GM23338 (cell line): ENCODE data around the gene PLG. TPM values are rescaled to one million over a fixed set of nuclear protein-coding genes. Genes with fewer than 3 reads are reported as not detected.

Experiments used
- ATAC-seq: fragments of 200-7000 bp; cut with Tn5 transposase; 3 replicates; pipeline ENCODE4 v1.9.1; 2020
- DNase-seq: peaks from one replicate; pipeline ENCODE4 v3.0.0-alpha.2; 2015; ENCODE audit warnings: low spot score
- H2AFZ ChIP-seq: fragments of 200-600 bp; sonication (generic); 2 replicates; pipeline ENCODE4 v1.8.0; 2016; ENCODE audit warnings: antibody characterized with exemption, mild to moderate bottlenecking, moderate library complexity
- H3F3A ChIP-seq: fragments of 200-600 bp; sonication (generic); replicated peaks from 2 replicates; pipeline ENCODE4 v1.8.0; 2017; ENCODE audit warnings: antibody characterized with exemption, mixed run types, low read depth
- H3K27ac ChIP-seq: fragments of 200-600 bp; sonication (generic); 2 replicates; pipeline ENCODE4 v1.6.1; 2016; ENCODE audit warnings: low read depth
- H3K27me3 ChIP-seq: fragments of 200-600 bp; sonication (generic); 2 replicates; pipeline ENCODE4 v1.8.0; 2016; ENCODE audit warnings: mild to moderate bottlenecking, mixed run types, moderate library complexity; ENCODE audit not compliant: insufficient read depth
- H3K36me3 ChIP-seq: fragments of 200-600 bp; sonication (generic); 2 replicates; pipeline ENCODE4 v1.8.0; 2016; ENCODE audit warnings: mild to moderate bottlenecking; ENCODE audit not compliant: insufficient read depth
- H3K4me1 ChIP-seq: fragments of 200-600 bp; sonication (generic); 2 replicates; pipeline ENCODE4 v1.8.0; 2016; ENCODE audit warnings: mild to moderate bottlenecking, moderate library complexity; ENCODE audit not compliant: insufficient read depth
- H3K4me2 ChIP-seq: fragments of 200-600 bp; sonication (generic); 2 replicates; pipeline ENCODE4 v1.7.1; 2017; ENCODE audit warnings: mixed run types
- H3K4me3 ChIP-seq: fragments of 200-600 bp; sonication (generic); 2 replicates; pipeline ENCODE4 v1.6.1; 2016; ENCODE audit warnings: mixed run types
- H3K79me2 ChIP-seq: fragments of 200-600 bp; sonication (generic); replicated peaks from 2 replicates; pipeline ENCODE4 v1.8.0; 2017; ENCODE audit warnings: mild to moderate bottlenecking; ENCODE audit not compliant: insufficient read depth
- H3K9me2 ChIP-seq: fragments of 200-600 bp; sonication (generic); 2 replicates; pipeline ENCODE4 v1.8.0; 2017; ENCODE audit not compliant: insufficient read depth
- H4K20me1 ChIP-seq: fragments of 200-600 bp; sonication (generic); replicated peaks from 2 replicates; pipeline ENCODE4 v1.8.0; 2017; ENCODE audit warnings: mild to moderate bottlenecking; ENCODE audit not compliant: insufficient read depth
- H3K27ac Mint-ChIP-seq: 2 replicates; pipeline ENCODE4 v1.8.0; 2020; ENCODE audit warnings: inconsistent platforms, mild to moderate bottlenecking, moderate library complexity, mixed read lengths
- H3K27me3 Mint-ChIP-seq: 3 replicates; pipeline ENCODE4 v1.8.0; 2022; ENCODE audit warnings: low read depth, mild to moderate bottlenecking, moderate library complexity, mixed read lengths, inconsistent platforms; ENCODE audit not compliant: insufficient read depth, poor library complexity
- H3K36me3 Mint-ChIP-seq: 3 replicates; pipeline ENCODE4 v1.8.0; 2021; ENCODE audit warnings: low read depth, mild to moderate bottlenecking, inconsistent platforms, moderate library complexity, mixed read lengths
- H3K4me1 Mint-ChIP-seq: 3 replicates; pipeline ENCODE4 v1.8.0; 2020; ENCODE audit warnings: mild to moderate bottlenecking, inconsistent platforms, mixed read lengths
- H3K4me3 Mint-ChIP-seq: 3 replicates; pipeline ENCODE4 v1.8.0; 2021; ENCODE audit warnings: moderate library complexity, mild to moderate bottlenecking, inconsistent platforms, mixed read lengths
- H3K9me3 Mint-ChIP-seq: 3 replicates; pipeline ENCODE4 v1.8.0; 2020; ENCODE audit warnings: moderate library complexity, mild to moderate bottlenecking, inconsistent platforms, mixed read lengths
- POLR2AphosphoS5 ChIP-seq: IDR thresholded peaks from 2 replicates; pipeline ENCODE4 v1.6.1; 2016; ENCODE audit warnings: antibody characterized with exemption, low read depth
- polyA plus RNA-seq: library from polyadenylated mRNA; unstranded; fragments of >200 nt; fragmentation: Nextera tagmentation; extraction: Ambion mirVana; gene quantifications from 2 replicates; pipeline ENCODE4 v1.2.1, GENCODE V29; 2016
- total RNA-seq: library from RNA; depleted of rRNA; stranded (reverse); fragments of >200 nt; shearing (Covaris generic); gene quantifications from 2 replicates; pipeline ENCODE4 v1.2.3, GENCODE V29; 2014
- TF ChIP-seq, protein P1 (sequence below): fragments of 250-450 bp; sonication (Bioruptor Pico); IDR thresholded peaks from 2 replicates; pipeline ENCODE4 v1.5.0; 2020; ENCODE audit warnings: mild to moderate bottlenecking, moderate library complexity
- TF ChIP-seq, protein P2 (sequence below), 2 experiments: fragments of 200-600 bp in 1 of 2; sonication (generic) in 1 of 2; conservative IDR thresholded peaks; 2 replicates each; pipeline versions ENCODE4 v1.5.1 to v1.6.1; 2016 to 2017; ENCODE audit warnings: antibody characterized with exemption in 2 of 2, low read depth in 2 of 2, mild to moderate bottlenecking in 2 of 2, moderate library complexity in 1 of 2

PLG gene
- total and polyA plus RNA-seq, 2 experiments from 2014 or later: not detected

DNA sequence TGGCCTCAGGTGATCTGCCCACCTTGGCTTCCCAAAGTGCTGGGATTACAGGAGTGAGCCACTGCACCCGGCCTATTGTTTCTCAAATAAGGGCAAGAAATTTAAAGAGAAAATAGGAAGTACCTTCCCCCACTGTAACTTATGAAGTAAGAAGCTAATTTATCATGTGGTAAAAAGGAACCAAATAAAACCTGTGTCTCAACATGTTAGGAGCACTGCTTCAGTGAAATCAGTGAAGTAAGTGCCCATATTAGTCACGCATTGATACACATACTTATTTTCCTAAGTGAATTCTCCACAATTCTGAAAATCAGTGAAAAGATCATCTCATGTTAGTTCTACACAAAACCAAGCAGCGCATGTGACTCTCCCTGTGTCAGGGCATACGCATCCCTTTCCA is 23.8 kb upstream of the PLG start:
- no peak overlapping the region for H3K4me2 ChIP-seq
- Mint-ChIP-seq H3K4me3 (no peak overlapping the region), H3K9me3 (peaks cover 4% of the 10 kb centered on the region; the same call in 2 of the 3 replicates), H3K27me3 (peaks cover 12% of the 10 kb centered on the region), H3K4me1 (no peaks in the 10 kb centered on the region), H3K36me3 (no peaks in the 10 kb centered on the region), H3K27ac (no peak overlapping the region)
- ATAC-seq (no peak), DNase-seq (no peak)
- no peaks in the 10 kb centered on the region for H3K4me1 ChIP-seq
- H4K20me1 ChIP-seq: no peaks in the 10 kb centered on the region
- no peak overlapping the region for H3K27ac ChIP-seq
- H3K9me2 ChIP-seq: no peaks in the 10 kb centered on the region
- TF ChIP-seq, protein P1, sequence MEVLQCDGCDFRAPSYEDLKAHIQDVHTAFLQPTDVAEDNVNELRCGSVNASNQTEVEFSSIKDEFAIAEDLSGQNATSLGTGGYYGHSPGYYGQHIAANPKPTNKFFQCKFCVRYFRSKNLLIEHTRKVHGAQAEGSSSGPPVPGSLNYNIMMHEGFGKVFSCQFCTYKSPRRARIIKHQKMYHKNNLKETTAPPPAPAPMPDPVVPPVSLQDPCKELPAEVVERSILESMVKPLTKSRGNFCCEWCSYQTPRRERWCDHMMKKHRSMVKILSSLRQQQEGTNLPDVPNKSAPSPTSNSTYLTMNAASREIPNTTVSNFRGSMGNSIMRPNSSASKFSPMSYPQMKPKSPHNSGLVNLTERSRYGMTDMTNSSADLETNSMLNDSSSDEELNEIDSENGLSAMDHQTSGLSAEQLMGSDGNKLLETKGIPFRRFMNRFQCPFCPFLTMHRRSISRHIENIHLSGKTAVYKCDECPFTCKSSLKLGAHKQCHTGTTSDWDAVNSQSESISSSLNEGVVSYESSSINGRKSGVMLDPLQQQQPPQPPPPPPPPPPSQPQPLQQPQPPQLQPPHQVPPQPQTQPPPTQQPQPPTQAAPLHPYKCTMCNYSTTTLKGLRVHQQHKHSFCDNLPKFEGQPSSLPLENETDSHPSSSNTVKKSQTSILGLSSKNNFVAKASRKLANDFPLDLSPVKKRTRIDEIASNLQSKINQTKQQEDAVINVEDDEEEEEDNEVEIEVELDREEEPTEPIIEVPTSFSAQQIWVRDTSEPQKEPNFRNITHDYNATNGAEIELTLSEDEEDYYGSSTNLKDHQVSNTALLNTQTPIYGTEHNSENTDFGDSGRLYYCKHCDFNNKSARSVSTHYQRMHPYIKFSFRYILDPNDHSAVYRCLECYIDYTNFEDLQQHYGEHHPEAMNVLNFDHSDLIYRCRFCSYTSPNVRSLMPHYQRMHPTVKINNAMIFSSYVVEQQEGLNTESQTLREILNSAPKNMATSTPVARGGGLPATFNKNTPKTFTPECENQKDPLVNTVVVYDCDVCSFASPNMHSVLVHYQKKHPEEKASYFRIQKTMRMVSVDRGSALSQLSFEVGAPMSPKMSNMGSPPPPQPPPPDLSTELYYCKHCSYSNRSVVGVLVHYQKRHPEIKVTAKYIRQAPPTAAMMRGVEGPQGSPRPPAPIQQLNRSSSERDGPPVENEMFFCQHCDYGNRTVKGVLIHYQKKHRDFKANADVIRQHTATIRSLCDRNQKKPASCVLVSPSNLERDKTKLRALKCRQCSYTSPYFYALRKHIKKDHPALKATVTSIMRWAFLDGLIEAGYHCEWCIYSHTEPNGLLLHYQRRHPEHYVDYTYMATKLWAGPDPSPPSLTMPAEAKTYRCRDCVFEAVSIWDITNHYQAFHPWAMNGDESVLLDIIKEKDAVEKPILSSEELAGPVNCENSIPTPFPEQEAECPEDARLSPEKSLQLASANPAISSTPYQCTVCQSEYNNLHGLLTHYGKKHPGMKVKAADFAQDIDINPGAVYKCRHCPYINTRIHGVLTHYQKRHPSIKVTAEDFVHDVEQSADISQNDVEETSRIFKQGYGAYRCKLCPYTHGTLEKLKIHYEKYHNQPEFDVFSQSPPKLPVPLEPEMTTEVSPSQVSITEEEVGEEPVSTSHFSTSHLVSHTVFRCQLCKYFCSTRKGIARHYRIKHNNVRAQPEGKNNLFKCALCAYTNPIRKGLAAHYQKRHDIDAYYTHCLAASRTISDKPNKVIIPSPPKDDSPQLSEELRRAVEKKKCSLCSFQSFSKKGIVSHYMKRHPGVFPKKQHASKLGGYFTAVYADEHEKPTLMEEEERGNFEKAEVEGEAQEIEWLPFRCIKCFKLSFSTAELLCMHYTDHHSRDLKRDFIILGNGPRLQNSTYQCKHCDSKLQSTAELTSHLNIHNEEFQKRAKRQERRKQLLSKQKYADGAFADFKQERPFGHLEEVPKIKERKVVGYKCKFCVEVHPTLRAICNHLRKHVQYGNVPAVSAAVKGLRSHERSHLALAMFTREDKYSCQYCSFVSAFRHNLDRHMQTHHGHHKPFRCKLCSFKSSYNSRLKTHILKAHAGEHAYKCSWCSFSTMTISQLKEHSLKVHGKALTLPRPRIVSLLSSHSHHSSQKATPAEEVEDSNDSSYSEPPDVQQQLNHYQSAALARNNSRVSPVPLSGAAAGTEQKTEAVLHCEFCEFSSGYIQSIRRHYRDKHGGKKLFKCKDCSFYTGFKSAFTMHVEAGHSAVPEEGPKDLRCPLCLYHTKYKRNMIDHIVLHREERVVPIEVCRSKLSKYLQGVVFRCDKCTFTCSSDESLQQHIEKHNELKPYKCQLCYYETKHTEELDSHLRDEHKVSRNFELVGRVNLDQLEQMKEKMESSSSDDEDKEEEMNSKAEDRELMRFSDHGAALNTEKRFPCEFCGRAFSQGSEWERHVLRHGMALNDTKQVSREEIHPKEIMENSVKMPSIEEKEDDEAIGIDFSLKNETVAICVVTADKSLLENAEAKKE: no peak
- no peaks in the 10 kb centered on the region for H3F3A ChIP-seq
- no peaks in the 10 kb centered on the region for H3K79me2 ChIP-seq
- H3K36me3 ChIP-seq: no peaks in the 10 kb centered on the region
- no peak overlapping the region for H3K4me3 ChIP-seq
- peaks cover 14% of the 10 kb centered on the region; the same call in 1 of the 2 replicates for H3K27me3 ChIP-seq
- peak overlapping the region; percentile 96; the same call in 1 of the 2 replicates for H2AFZ ChIP-seq

DNA sequence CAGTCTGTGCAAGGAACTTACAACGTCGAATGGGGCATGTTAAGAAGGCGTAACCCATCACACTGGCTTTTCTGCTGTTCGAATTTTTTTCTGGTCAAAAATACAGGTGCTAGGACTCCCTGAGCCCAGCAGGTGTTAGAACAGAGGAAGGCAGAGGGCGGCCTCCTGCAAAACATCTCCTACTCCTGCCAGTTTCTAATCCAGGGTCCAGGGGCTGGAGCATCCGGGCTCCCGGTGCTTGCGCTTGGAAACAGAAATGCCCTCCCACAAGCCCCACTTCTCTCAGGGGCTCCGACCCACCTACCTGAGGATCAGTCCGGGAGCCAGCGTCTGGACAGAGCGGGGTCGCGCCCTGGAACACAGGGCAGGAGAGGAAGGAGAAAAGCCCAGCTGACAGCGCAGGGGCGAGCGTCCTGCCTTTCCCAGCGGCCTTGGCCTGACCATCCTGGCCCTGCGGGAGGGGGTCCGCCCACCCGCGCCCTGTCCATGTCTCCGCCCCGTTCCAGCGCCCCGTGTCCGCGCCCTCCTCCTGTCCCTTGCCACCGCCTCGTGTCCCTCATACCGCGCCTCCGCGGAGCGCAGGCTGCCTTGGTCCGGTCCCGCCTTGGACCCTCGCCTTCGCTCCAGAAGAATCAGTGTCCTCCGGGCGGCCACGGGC is 23.2 kb upstream of the PLG start:
- H3K4me2 ChIP-seq: peak overlapping the region; percentile 86
- TF ChIP-seq POLR2AphosphoS5: no peak
- TF ChIP-seq, protein P2, sequence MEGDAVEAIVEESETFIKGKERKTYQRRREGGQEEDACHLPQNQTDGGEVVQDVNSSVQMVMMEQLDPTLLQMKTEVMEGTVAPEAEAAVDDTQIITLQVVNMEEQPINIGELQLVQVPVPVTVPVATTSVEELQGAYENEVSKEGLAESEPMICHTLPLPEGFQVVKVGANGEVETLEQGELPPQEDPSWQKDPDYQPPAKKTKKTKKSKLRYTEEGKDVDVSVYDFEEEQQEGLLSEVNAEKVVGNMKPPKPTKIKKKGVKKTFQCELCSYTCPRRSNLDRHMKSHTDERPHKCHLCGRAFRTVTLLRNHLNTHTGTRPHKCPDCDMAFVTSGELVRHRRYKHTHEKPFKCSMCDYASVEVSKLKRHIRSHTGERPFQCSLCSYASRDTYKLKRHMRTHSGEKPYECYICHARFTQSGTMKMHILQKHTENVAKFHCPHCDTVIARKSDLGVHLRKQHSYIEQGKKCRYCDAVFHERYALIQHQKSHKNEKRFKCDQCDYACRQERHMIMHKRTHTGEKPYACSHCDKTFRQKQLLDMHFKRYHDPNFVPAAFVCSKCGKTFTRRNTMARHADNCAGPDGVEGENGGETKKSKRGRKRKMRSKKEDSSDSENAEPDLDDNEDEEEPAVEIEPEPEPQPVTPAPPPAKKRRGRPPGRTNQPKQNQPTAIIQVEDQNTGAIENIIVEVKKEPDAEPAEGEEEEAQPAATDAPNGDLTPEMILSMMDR (conservative IDR thresholded peaks at IDR 0.05; ENCODE audit: low read depth in 2 of 2): no peak

More for the DNA sequence above, 23.2 kb upstream of the PLG start:
- no peak overlapping the region for H3K27ac ChIP-seq
- H3K27me3 Mint-ChIP-seq: peaks cover 12% of the 10 kb centered on the region
- H3K36me3 ChIP-seq: no peaks in the 10 kb centered on the region
- H4K20me1 ChIP-seq: no peaks in the 10 kb centered on the region
- peak overlapping the region; percentile 73 for H3K4me3 Mint-ChIP-seq
- H3F3A ChIP-seq: no peaks in the 10 kb centered on the region
- H3K36me3 Mint-ChIP-seq: no peaks in the 10 kb centered on the region; the same call in 2 of the 3 replicates
- no peak overlapping the region for H3K27ac Mint-ChIP-seq
- peak overlapping the region; percentile 96 for H2AFZ ChIP-seq
- H3K9me2 ChIP-seq: no peaks in the 10 kb centered on the region
- H3K4me3 ChIP-seq: peak overlapping the region; percentile 66
- ATAC-seq: peak; percentile 88
- H3K79me2 ChIP-seq: no peaks in the 10 kb centered on the region
- H3K4me1 Mint-ChIP-seq: no peaks in the 10 kb centered on the region
- H3K27me3 ChIP-seq: peaks cover 14% of the 10 kb centered on the region; the same call in 1 of the 2 replicates
- DNase-seq: peak; percentile 34
- H3K9me3 Mint-ChIP-seq: peaks cover 9% of the 10 kb centered on the region; the same call in 2 of the 3 replicates
- H3K4me1 ChIP-seq: no peaks in the 10 kb centered on the region
